HepG2 (cell line): ENCODE measurements around the gene KCNK18. TPM values are rescaled to one million over a fixed set of nuclear protein-coding genes. Genes with fewer than 3 reads are reported as not detected.
A peak's percentile ranks its signal among the peaks of the same experiment; 100 is the strongest.
"Not testable (repeated sequence)": the region's sequence is repeated elsewhere in the genome, so short reads cannot be mapped to it uniquely, and the experiment has no call there.

Experiments
- ATAC-seq: fragments of 200-7000 bp; cut with Tn5 transposase; 3 replicates; pipeline ENCODE4 v1.9.1; 2020; ENCODE audit warnings: mild to moderate bottlenecking, moderate library complexity
- BruUV-seq: library from RNA; stranded (reverse); fragments of 400-500 nt; replicated peaks from 2 replicates; lab custom pipeline; 2021; lab: Mats Ljungman, UMichigan
- CTCF ChIA-PET: fragments of 300-600 bp; formaldehyde crosslinking; extraction: SDS; loops from one replicate; lab custom pipeline; 2021; ENCODE audit warnings: low total read pairs, inconsistent platforms, low intra/inter-chr PET ratio; lab: Yijun Ruan, JAX
- POLR2A ChIA-PET: fragments of 350-600 bp; sonication (Branson Sonifier 250); formaldehyde crosslinking; loops from one replicate; lab custom pipeline; 2020; ENCODE audit warnings: antibody characterized with exemption, inconsistent platforms; lab: Yijun Ruan, JAX
- DNase-seq: peaks from one replicate; pipeline ENCODE4 v3.0.0-alpha.2; 2015; ENCODE audit warnings: low spot score
- FAIRE-seq: peaks from 3 replicates; lab custom pipeline; 2011; peaks lifted over from hg19 to GRCh38; lab: Jason Lieb, UNC
- H2AFZ ChIP-seq: one replicate; pipeline ENCODE4 v1.6.1; 2011; ENCODE audit warnings: low read length, inconsistent platforms
- H3K27ac ChIP-seq: fragments of 300-600 bp; 3 replicates; pipeline ENCODE4 v1.8.0; 2011; ENCODE audit warnings: mixed run types, mild to moderate bottlenecking, mixed read lengths, low read length, inconsistent platforms; ENCODE audit not compliant: insufficient read depth; ENCODE audit errors: extremely low read length
- H3K27me3 ChIP-seq, 2 experiments: fragments of 200-600 bp in 1 of 2; 2 replicates in 1 of 2; 3 replicates in 1 of 2; pipeline versions ENCODE4 v1.6.0 to v1.8.0; 2011; ENCODE audit warnings: low read length in 2 of 2, mild to moderate bottlenecking in 2 of 2, moderate library complexity in 2 of 2, inconsistent platforms in 1 of 2; ENCODE audit not compliant: insufficient read depth in 2 of 2, control insufficient read depth in 1 of 2
- H3K36me3 ChIP-seq, 2 experiments: fragments of 200-600 bp in 1 of 2; replicated peaks in 1 of 2; 2 replicates in 1 of 2; 3 replicates in 1 of 2; pipeline versions ENCODE4 v1.5.1 to v1.8.0; 2011; ENCODE audit warnings: low read length in 2 of 2, inconsistent platforms in 1 of 2; ENCODE audit not compliant: insufficient read depth in 2 of 2, control insufficient read depth in 1 of 2
- H3K4me1 ChIP-seq: 2 replicates; pipeline ENCODE4 v1.5.1; 2012; ENCODE audit warnings: low read length, inconsistent platforms; ENCODE audit not compliant: insufficient read depth
- H3K4me2 ChIP-seq: 2 replicates; pipeline ENCODE4 v1.6.0; 2011; ENCODE audit warnings: low read depth, low read length, inconsistent platforms
- H3K4me3 ChIP-seq, 3 experiments: fragments of 200-600 bp in 1 of 3; sonication (generic), shearing (Covaris generic) in 1 of 3; replicated peaks in 1 of 3; 2 replicates each; pipeline ENCODE4 v1.5.1; 2011 to 2016; ENCODE audit warnings: low read length in 3 of 3, inconsistent platforms in 2 of 3, low read depth in 2 of 3, mild to moderate bottlenecking in 2 of 3, control low read depth in 1 of 3, mixed read lengths in 1 of 3; ENCODE audit not compliant: insufficient read depth in 1 of 3
- H3K79me2 ChIP-seq: one replicate; pipeline ENCODE4 v1.6.1; 2011; ENCODE audit warnings: low read length, inconsistent platforms; ENCODE audit not compliant: insufficient read depth
- H3K9ac ChIP-seq: 2 replicates; pipeline ENCODE4 v1.6.0; 2011; ENCODE audit warnings: mild to moderate bottlenecking, low read depth, low read length, inconsistent platforms; ENCODE audit not compliant: insufficient read depth
- H3K9me3 ChIP-seq: 2 replicates; pipeline ENCODE4 v1.5.1; 2012; ENCODE audit warnings: mild to moderate bottlenecking, low read length
- H4K20me1 ChIP-seq: 2 replicates; pipeline ENCODE4 v1.6.0; 2011; ENCODE audit warnings: inconsistent platforms, mild to moderate bottlenecking, low read length, moderate library complexity; ENCODE audit not compliant: insufficient read depth
- ATM ChIP-seq: fragments of 450-650 bp; IDR thresholded peaks from 2 replicates; pipeline ENCODE4 v1.7.1; 2017; ENCODE audit warnings: mild to moderate bottlenecking, borderline replicate concordance
- FOXA1 ChIP-seq, 2 experiments: fragments of 450-650 bp in 1 of 2; sonication (generic) in 1 of 2; formaldehyde crosslinking in 1 of 2; IDR thresholded peaks; 2 replicates each; pipeline versions ENCODE4 v1.4.0 to v1.6.1; 2016 to 2020; ENCODE audit warnings: missing genetic modification reagents in 1 of 2
- HNRNPK ChIP-seq: fragments of 200-400 bp; formaldehyde crosslinking; IDR thresholded peaks from 2 replicates; pipeline ENCODE4 v1.6.1; 2018; ENCODE audit warnings: low read length, low read depth, moderate library complexity, mild to moderate bottlenecking; ENCODE audit not compliant: poor library complexity, severe bottlenecking
- TP53 ChIP-seq: sonication (generic); formaldehyde crosslinking; conservative IDR thresholded peaks from 2 replicates; pipeline ENCODE4 v1.4.0; 2020; ENCODE audit warnings: missing genetic modification reagents
- TRIM22 ChIP-seq: fragments of 450-650 bp; IDR thresholded peaks from 2 replicates; pipeline ENCODE4 v1.6.1; 2017
- ZNF160 ChIP-seq: sonication (generic); formaldehyde crosslinking; IDR thresholded peaks from 2 replicates; pipeline ENCODE4 v1.8.0; 2022; ENCODE audit warnings: mild to moderate bottlenecking, inconsistent platforms, missing genetic modification reagents
- WGBS: methylation state at CpG from one replicate; pipeline ENCODE4 v1.1.6; 2017; ENCODE audit warnings: low lambda C conversion rate; 5-methylcytosine and 5-hydroxymethylcytosine counted together
- in situ Hi-C: cut with HindIII; loops from 2 replicates; pipeline ENCODE4 v1.10.0; 2017; ENCODE audit warnings: low pct_unique_long_range_greater_than_20kb; ENCODE audit not compliant: extremely low pct_ligation_motif_present
- intact Hi-C: fragments of 100-400 bp; cut with micrococcal nuclease; formaldehyde crosslinking; loops from one replicate; pipeline ENCODE4 v1.10.0; 2022; ENCODE audit not compliant: unreplicated experiment
- polyA plus RNA-seq, 8 experiments: library from polyadenylated mRNA; depleted of rRNA in 3 of 8; stranded (reverse) in 7 of 8; unstranded in 1 of 8; fragments of >200 nt; fragmentation: Illumina TruSeq in 4 of 8; extraction: Trizol in 4 of 8; gene quantifications; 2 replicates each; pipeline versions ENCODE4 v1.2.1 to v1.2.3, GENCODE V29; 2011 to 2016; ENCODE audit warnings: low read depth in 4 of 8, missing spikeins in 1 of 8, mixed read lengths in 1 of 8; ENCODE audit not compliant: insufficient read depth in 1 of 8
- total RNA-seq, 5 experiments: library from RNA; depleted of rRNA; stranded (reverse); fragments of >200 nt; fragmentation: Illumina TruSeq; extraction: Trizol; gene quantifications; 2 replicates each; pipeline ENCODE4 v1.2.3, GENCODE V29; 2016; ENCODE audit warnings: low read depth in 1 of 5

KCNK18 gene
- total and polyA plus RNA-seq, 2 of the 13 experiments (the other 11 are each of a cell fraction or from before 2014, with no cell fraction given), result not detected

GRCh38 chr10:117228210-117228609, 30.9 kb downstream of the KCNK18 start:
- H4K20me1 ChIP-seq, result no peaks in the 10 kb centered on the region
- no peak overlapping the region for H2AFZ ChIP-seq
- peaks cover 0 to 8% of the 10 kb centered on the region in 2 experiments; a peak in 2 of 5 replicates for H3K27me3 ChIP-seq
- FAIRE-seq (no peak), ATAC-seq (no peak), DNase-seq (no peak)
- H3K27ac ChIP-seq, result no peak overlapping the region
- no peak overlapping the region for H3K9ac ChIP-seq
- BruUV-seq, result no TSS peak
- no peaks in the 10 kb centered on the region for H3K36me3 ChIP-seq
- POLR2A ChIA-PET, result no interaction called here
- H3K4me2 ChIP-seq, result no peak overlapping the region
- TF ChIP-seq HNRNPK (peak; percentile 44), ZNF160 (CRISPR knock-in tag) (no peak), TP53 (no peak), FOXA1 (IDR thresholded peaks at IDR 0.05) (0 out of 2 replicates have a peak, but pooled peaks have one; percentile 29), FOXA1 (CRISPR knock-in tag; IDR thresholded peaks at IDR 0.05) (no peak), ATM (0 out of 2 replicates have a peak, but pooled peaks have one; percentile 38), TRIM22 (0 out of 2 replicates have a peak, but pooled peaks have one; percentile 33)
- H3K9me3 ChIP-seq, result no peaks in the 10 kb centered on the region
- CTCF ChIA-PET, result no interaction called here
- H3K4me1 ChIP-seq, result no peaks in the 10 kb centered on the region
- intact Hi-C loops (no loop called here), in situ Hi-C loops (loop anchor here (5.0 to 10.0 kb wide), 2 partner anchors 89 to 217 kb away; no protein-coding TSS in a partner anchor)
- H3K79me2 ChIP-seq, result no peaks in the 10 kb centered on the region
- H3K4me3 ChIP-seq, result no peak overlapping the region

GRCh38 chr10:117230107-117230506, 32.8 kb downstream of the KCNK18 start:
- CTCF ChIA-PET, H3K4me2 ChIP-seq, FAIRE-seq: not testable (repeated sequence)

More at GRCh38 chr10:117230107-117230506, 32.8 kb downstream of the KCNK18 start:
- H3K79me2 ChIP-seq, H3K27ac ChIP-seq, H3K27me3 ChIP-seq, DNase-seq, H3K36me3 ChIP-seq, H3K4me1 ChIP-seq, H2AFZ ChIP-seq, BruUV-seq, H3K9ac ChIP-seq, in situ Hi-C loops, intact Hi-C loops, ATAC-seq, H3K9me3 ChIP-seq, POLR2A ChIA-PET, H4K20me1 ChIP-seq, H3K4me3 ChIP-seq: not testable (repeated sequence)
- WGBS, result 19% methylated on average over 4 of the region's 4 CpGs
